Esophagus muscularis mucosa (tissue), 4 donors: ENCODE data around the gene SCFD2.
A peak's percentile ranks its signal among the peaks of the same experiment; 100 is the strongest.

ENCODE experiments used
- EP300 ChIP-seq: sonication (generic); formaldehyde crosslinking; IDR thresholded peaks from one replicate; pipeline ENCODE4 v1.6.1; 2017; ENCODE audit warnings: antibody characterized with exemption
- POLR2A ChIP-seq: fragments of 450-650 bp; IDR thresholded peaks from one replicate; pipeline ENCODE4 v1.6.1; 2017; ENCODE audit warnings: antibody characterized with exemption, moderate library complexity, mild to moderate bottlenecking, low read depth
- TF ChIP-seq, protein P1 (sequence below), 3 experiments: fragments of 200-600 bp in 2 of 3; fragments of 450-650 bp in 1 of 3; sonication (generic) in 2 of 3; IDR thresholded peaks; one replicate each; pipeline ENCODE4 v1.5.1; 2017 to 2019; ENCODE audit warnings: antibody characterized with exemption in 3 of 3, mild to moderate bottlenecking in 2 of 3, moderate library complexity in 1 of 3

GRCh38 chr4:52983563-52984303 lies 382.1 kb downstream of the SCFD2 start:
- TF ChIP-seq EP300 (no peak), POLR2A (no peak)
- TF ChIP-seq, protein P1, sequence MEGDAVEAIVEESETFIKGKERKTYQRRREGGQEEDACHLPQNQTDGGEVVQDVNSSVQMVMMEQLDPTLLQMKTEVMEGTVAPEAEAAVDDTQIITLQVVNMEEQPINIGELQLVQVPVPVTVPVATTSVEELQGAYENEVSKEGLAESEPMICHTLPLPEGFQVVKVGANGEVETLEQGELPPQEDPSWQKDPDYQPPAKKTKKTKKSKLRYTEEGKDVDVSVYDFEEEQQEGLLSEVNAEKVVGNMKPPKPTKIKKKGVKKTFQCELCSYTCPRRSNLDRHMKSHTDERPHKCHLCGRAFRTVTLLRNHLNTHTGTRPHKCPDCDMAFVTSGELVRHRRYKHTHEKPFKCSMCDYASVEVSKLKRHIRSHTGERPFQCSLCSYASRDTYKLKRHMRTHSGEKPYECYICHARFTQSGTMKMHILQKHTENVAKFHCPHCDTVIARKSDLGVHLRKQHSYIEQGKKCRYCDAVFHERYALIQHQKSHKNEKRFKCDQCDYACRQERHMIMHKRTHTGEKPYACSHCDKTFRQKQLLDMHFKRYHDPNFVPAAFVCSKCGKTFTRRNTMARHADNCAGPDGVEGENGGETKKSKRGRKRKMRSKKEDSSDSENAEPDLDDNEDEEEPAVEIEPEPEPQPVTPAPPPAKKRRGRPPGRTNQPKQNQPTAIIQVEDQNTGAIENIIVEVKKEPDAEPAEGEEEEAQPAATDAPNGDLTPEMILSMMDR (IDR thresholded peaks at IDR 0.05) = peak; percentile 59 to 74 (median 64)
